SK-N-SH (cell line): ENCODE data around the gene R3HDML. TPM values are rescaled to one million over a fixed set of nuclear protein-coding genes. Genes with fewer than 3 reads are reported as not detected.

Experiments
- CTCF ChIA-PET: fragments of 300-600, 350-600 bp; formaldehyde crosslinking; extraction: SDS; loops from one replicate; lab custom pipeline; 2021; lab: Yijun Ruan, JAX
- POLR2A ChIA-PET: fragments of 350-600 bp; sonication (Branson Sonifier 250); formaldehyde crosslinking; extraction: SDS; loops from one replicate; lab custom pipeline; 2020; ENCODE audit warnings: antibody characterized with exemption, inconsistent platforms; lab: Yijun Ruan, JAX
- DNase-seq: peaks from one replicate; pipeline ENCODE4 v3.0.0; 2012
- H2AFZ ChIP-seq: fragments of 200-600 bp; sonication (generic); 2 replicates; pipeline ENCODE4 v1.8.1; 2016; ENCODE audit warnings: antibody characterized with exemption, mild to moderate bottlenecking, low read depth
- H3F3A ChIP-seq: fragments of 200-600 bp; sonication (generic); replicated peaks from 2 replicates; pipeline ENCODE3; 2016; ENCODE audit warnings: antibody characterized with exemption, mild to moderate bottlenecking; ENCODE audit not compliant: insufficient read depth
- H3K27ac ChIP-seq, 2 experiments: fragments of 200-500 bp in 1 of 2; fragments of 200-600 bp in 1 of 2; sonication (Bioruptor generic) in 1 of 2; sonication (generic), shearing (Covaris generic) in 1 of 2; 2 replicates each; pipeline versions ENCODE4 v1.5.1 to v1.6.1; 2014 to 2016; ENCODE audit warnings: low read depth in 2 of 2, inconsistent platforms in 1 of 2, low read length in 1 of 2, mild to moderate bottlenecking in 1 of 2, mixed read lengths in 1 of 2
- H3K27me3 ChIP-seq: fragments of 200-600 bp; sonication (generic), shearing (Covaris generic); 2 replicates; pipeline ENCODE4 v1.6.1; 2016; ENCODE audit warnings: mixed run types; ENCODE audit not compliant: insufficient read depth
- H3K36me3 ChIP-seq, 2 experiments: fragments of 200-500 bp in 1 of 2; fragments of 200-600 bp in 1 of 2; sonication (Bioruptor generic) in 1 of 2; sonication (generic) in 1 of 2; replicated peaks in 1 of 2; 2 replicates each; pipeline versions ENCODE3 to v1.5.1; 2014 to 2016; ENCODE audit warnings: low read length in 1 of 2, mild to moderate bottlenecking in 1 of 2; ENCODE audit not compliant: insufficient read depth in 2 of 2, control insufficient read depth in 1 of 2
- H3K4me1 ChIP-seq, 2 experiments: fragments of 200-500 bp in 1 of 2; fragments of 200-600 bp in 1 of 2; sonication (Bioruptor generic) in 1 of 2; sonication (generic), shearing (Covaris generic) in 1 of 2; 2 replicates each; pipeline versions ENCODE4 v1.5.1 to v1.6.1; 2014 to 2016; ENCODE audit warnings: low read depth in 1 of 2, low read length in 1 of 2, mixed run types in 1 of 2; ENCODE audit not compliant: insufficient read depth in 2 of 2, control insufficient read depth in 1 of 2
- H3K4me2 ChIP-seq: fragments of 200-600 bp; sonication (generic), shearing (Covaris generic); 2 replicates; pipeline ENCODE4 v1.6.1; 2017; ENCODE audit warnings: mixed run types
- H3K4me3 ChIP-seq, 2 experiments: fragments of 200-500 bp in 1 of 2; fragments of 200-600 bp in 1 of 2; sonication (Bioruptor generic) in 1 of 2; sonication (generic), shearing (Covaris generic) in 1 of 2; 2 replicates each; pipeline versions ENCODE4 v1.5.1 to v1.8.1; 2014 to 2016; ENCODE audit warnings: low read depth in 2 of 2, inconsistent platforms in 1 of 2, low read length in 1 of 2, mild to moderate bottlenecking in 1 of 2, mixed read lengths in 1 of 2, moderate library complexity in 1 of 2
- H3K79me2 ChIP-seq: fragments of 200-600 bp; sonication (generic); 2 replicates; pipeline ENCODE4 v1.8.1; 2017; ENCODE audit warnings: mild to moderate bottlenecking; ENCODE audit not compliant: insufficient read depth
- H3K9ac ChIP-seq: fragments of 200-600 bp; sonication (generic); 2 replicates; pipeline ENCODE4 v1.6.1; 2017; ENCODE audit warnings: mixed run types
- H3K9me2 ChIP-seq: fragments of 200-600 bp; sonication (generic); 2 replicates; pipeline ENCODE4 v1.6.1; 2017; ENCODE audit warnings: mixed run types
- H3K9me3 ChIP-seq: fragments of 200-600 bp; sonication (generic); 2 replicates; pipeline ENCODE4 v1.6.1; 2017; ENCODE audit warnings: mixed run types, mild to moderate bottlenecking, moderate library complexity
- H4K20me1 ChIP-seq: fragments of 200-600 bp; sonication (generic); 2 replicates; pipeline ENCODE4 v1.6.1; 2017; ENCODE audit warnings: mild to moderate bottlenecking, mixed run types; ENCODE audit not compliant: insufficient read depth
- CHD2 ChIP-seq: fragments of 150-350 bp; IDR thresholded peaks from 2 replicates; pipeline ENCODE4 v1.6.1; 2018; ENCODE audit warnings: low read length; ENCODE audit not compliant: partially characterized antibody
- EP300 ChIP-seq, 2 experiments: IDR thresholded peaks; 2 replicates each; pipeline versions ENCODE4 v1.4.0 to v1.6.1; 2012; ENCODE audit warnings: borderline replicate concordance in 1 of 2, low read depth in 1 of 2, low read length in 1 of 2
- FOSL2 ChIP-seq: IDR thresholded peaks from 2 replicates; pipeline ENCODE4 v1.4.0; 2012; ENCODE audit warnings: low read depth, mild to moderate bottlenecking, moderate library complexity, borderline replicate concordance
- FOXM1 ChIP-seq: IDR thresholded peaks from 2 replicates; pipeline ENCODE4 v1.4.0; 2012; ENCODE audit warnings: low read depth, mild to moderate bottlenecking
- JUND ChIP-seq: IDR thresholded peaks from 2 replicates; pipeline ENCODE4 v1.4.0; 2012
- MXI1 ChIP-seq: IDR thresholded peaks from 2 replicates; pipeline ENCODE4 v1.6.1; 2012; ENCODE audit warnings: mild to moderate bottlenecking, low read depth, low read length, improper control_type of control experiment
- RAD21 ChIP-seq: IDR thresholded peaks from 2 replicates; pipeline ENCODE4 v1.6.1; 2012; ENCODE audit warnings: mild to moderate bottlenecking, low read length
- REST ChIP-seq: IDR thresholded peaks from 2 replicates; pipeline ENCODE4 v1.6.1; 2012; ENCODE audit warnings: mild to moderate bottlenecking, low read depth, low read length, moderate library complexity
- RFX5 ChIP-seq: IDR thresholded peaks from 2 replicates; pipeline ENCODE4 v1.6.1; 2012; ENCODE audit warnings: mild to moderate bottlenecking, improper control_type of control experiment, low read length
- SMC3 ChIP-seq: IDR thresholded peaks from 2 replicates; pipeline ENCODE4 v1.6.1; 2012; ENCODE audit warnings: low read depth, low read length, improper control_type of control experiment
- TAF1 ChIP-seq: IDR thresholded peaks from 2 replicates; pipeline ENCODE4 v1.6.1; 2012; ENCODE audit warnings: low read depth, mild to moderate bottlenecking, low read length, moderate library complexity, borderline replicate concordance
- TCF12 ChIP-seq: IDR thresholded peaks from 2 replicates; pipeline ENCODE4 v1.4.0; 2012
- USF1 ChIP-seq: IDR thresholded peaks from 2 replicates; pipeline ENCODE4 v1.4.0; 2012; ENCODE audit warnings: low read depth, borderline replicate concordance
- USF2 ChIP-seq: fragments of 150-350 bp; IDR thresholded peaks from 2 replicates; pipeline ENCODE4 v1.6.1; 2017; ENCODE audit warnings: antibody characterized with exemption, low read length, low read depth, borderline replicate concordance
- WGBS: methylation state at CpG from one replicate; pipeline ENCODE4 v1.1.6; 2017; ENCODE audit warnings: low lambda C conversion rate; 5-methylcytosine and 5-hydroxymethylcytosine counted together
- polyA plus RNA-seq, 3 experiments: library from polyadenylated mRNA; depleted of rRNA; stranded (reverse); fragments of >200 nt; gene quantifications; 2 replicates each; pipeline ENCODE4 v1.2.3, GENCODE V29; 2012

Gene R3HDML
- polyA plus RNA-seq, 1 of the 3 experiments (the other 2 are of a cell fraction), result not detected

- TF ChIP-seq REST, result no peak
Observed at GRCh38 chr20:44357555-44358125, 20.8 kb downstream of the R3HDML start (continued).

GRCh38 chr20:44358776-44359175 is 21.9 kb downstream of the R3HDML start:
- H3K27ac ChIP-seq, result no peak overlapping the region
- no peaks in the 10 kb centered on the region for H3K36me3 ChIP-seq
- TF ChIP-seq MXI1, result no peak
- TF ChIP-seq RFX5, result no peak
- no peak for TF ChIP-seq USF1
- no peak for TF ChIP-seq TAF1
- no peak for TF ChIP-seq JUND
- TF ChIP-seq FOSL2, result no peak
- no peak for TF ChIP-seq CHD2
- TF ChIP-seq RAD21, result no peak
- no peak for TF ChIP-seq SMC3
- no peak for TF ChIP-seq USF2
- TF ChIP-seq TCF12, result no peak
- no peak for TF ChIP-seq EP300 (IDR thresholded peaks at IDR 0.05; ENCODE audit: borderline replicate concordance in 1 of 2, low read depth in 1 of 2, low read length in 1 of 2)
- no peak for TF ChIP-seq FOXM1
- no peaks in the 10 kb centered on the region for H3K9me2 ChIP-seq
- H3K4me2 ChIP-seq, result no peak overlapping the region
- H3K4me1 ChIP-seq, result no peaks in the 10 kb centered on the region
- no peaks in the 10 kb centered on the region for H3K79me2 ChIP-seq
- peaks cover 5% of the 10 kb centered on the region; the same call in 1 of the 2 replicates for H3K27me3 ChIP-seq
- H4K20me1 ChIP-seq, result no peaks in the 10 kb centered on the region
- H3K9me3 ChIP-seq, result no peaks in the 10 kb centered on the region
- ChIA-PET POLR2A (no interaction called here), CTCF (interaction anchor here (1.4 kb wide), 1 partner anchor 48 kb away, joined by 6 read pairs; the partner anchor contains the start of gene FITM2)
- no peak overlapping the region for H3K9ac ChIP-seq
- H3K4me3 ChIP-seq, result no peak overlapping the region
- no peak overlapping the region for H2AFZ ChIP-seq
- 63% methylated on average over 7 of the region's 8 CpGs for WGBS
- DNase-seq, result no peak
- H3F3A ChIP-seq, result no peaks in the 10 kb centered on the region
